ENCODE measurements around the gene MACROD2.

- no peak for TF ChIP-seq POLR2A (IDR thresholded peaks at IDR 0.05; ENCODE audit: low read length)
- TF ChIP-seq, protein P1, sequence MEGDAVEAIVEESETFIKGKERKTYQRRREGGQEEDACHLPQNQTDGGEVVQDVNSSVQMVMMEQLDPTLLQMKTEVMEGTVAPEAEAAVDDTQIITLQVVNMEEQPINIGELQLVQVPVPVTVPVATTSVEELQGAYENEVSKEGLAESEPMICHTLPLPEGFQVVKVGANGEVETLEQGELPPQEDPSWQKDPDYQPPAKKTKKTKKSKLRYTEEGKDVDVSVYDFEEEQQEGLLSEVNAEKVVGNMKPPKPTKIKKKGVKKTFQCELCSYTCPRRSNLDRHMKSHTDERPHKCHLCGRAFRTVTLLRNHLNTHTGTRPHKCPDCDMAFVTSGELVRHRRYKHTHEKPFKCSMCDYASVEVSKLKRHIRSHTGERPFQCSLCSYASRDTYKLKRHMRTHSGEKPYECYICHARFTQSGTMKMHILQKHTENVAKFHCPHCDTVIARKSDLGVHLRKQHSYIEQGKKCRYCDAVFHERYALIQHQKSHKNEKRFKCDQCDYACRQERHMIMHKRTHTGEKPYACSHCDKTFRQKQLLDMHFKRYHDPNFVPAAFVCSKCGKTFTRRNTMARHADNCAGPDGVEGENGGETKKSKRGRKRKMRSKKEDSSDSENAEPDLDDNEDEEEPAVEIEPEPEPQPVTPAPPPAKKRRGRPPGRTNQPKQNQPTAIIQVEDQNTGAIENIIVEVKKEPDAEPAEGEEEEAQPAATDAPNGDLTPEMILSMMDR (IDR thresholded peaks at IDR 0.05), result no peak
- TF ChIP-seq FOSL2 (IDR thresholded peaks at IDR 0.05), result no peak
- TF ChIP-seq FOSL2 (CRISPR knock-in tag; IDR thresholded peaks at IDR 0.05), result no peak
- no peak for TF ChIP-seq FOXS1 (CRISPR knock-in tag; IDR thresholded peaks at IDR 0.05)
- no peak for TF ChIP-seq EP300 (IDR thresholded peaks at IDR 0.05)
- no peak for TF ChIP-seq ELK1 (IDR thresholded peaks at IDR 0.05; ENCODE audit: low read depth, low read length)
- TF ChIP-seq PHF8 (IDR thresholded peaks at IDR 0.05; ENCODE audit: borderline replicate concordance, low read depth), result no peak
- TF ChIP-seq, protein P2, sequence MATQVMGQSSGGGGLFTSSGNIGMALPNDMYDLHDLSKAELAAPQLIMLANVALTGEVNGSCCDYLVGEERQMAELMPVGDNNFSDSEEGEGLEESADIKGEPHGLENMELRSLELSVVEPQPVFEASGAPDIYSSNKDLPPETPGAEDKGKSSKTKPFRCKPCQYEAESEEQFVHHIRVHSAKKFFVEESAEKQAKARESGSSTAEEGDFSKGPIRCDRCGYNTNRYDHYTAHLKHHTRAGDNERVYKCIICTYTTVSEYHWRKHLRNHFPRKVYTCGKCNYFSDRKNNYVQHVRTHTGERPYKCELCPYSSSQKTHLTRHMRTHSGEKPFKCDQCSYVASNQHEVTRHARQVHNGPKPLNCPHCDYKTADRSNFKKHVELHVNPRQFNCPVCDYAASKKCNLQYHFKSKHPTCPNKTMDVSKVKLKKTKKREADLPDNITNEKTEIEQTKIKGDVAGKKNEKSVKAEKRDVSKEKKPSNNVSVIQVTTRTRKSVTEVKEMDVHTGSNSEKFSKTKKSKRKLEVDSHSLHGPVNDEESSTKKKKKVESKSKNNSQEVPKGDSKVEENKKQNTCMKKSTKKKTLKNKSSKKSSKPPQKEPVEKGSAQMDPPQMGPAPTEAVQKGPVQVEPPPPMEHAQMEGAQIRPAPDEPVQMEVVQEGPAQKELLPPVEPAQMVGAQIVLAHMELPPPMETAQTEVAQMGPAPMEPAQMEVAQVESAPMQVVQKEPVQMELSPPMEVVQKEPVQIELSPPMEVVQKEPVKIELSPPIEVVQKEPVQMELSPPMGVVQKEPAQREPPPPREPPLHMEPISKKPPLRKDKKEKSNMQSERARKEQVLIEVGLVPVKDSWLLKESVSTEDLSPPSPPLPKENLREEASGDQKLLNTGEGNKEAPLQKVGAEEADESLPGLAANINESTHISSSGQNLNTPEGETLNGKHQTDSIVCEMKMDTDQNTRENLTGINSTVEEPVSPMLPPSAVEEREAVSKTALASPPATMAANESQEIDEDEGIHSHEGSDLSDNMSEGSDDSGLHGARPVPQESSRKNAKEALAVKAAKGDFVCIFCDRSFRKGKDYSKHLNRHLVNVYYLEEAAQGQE (IDR thresholded peaks at IDR 0.05), result no peak
- no peak for TF ChIP-seq SMC3 (IDR thresholded peaks at IDR 0.05)
- TF ChIP-seq EHF (CRISPR knock-in tag; IDR thresholded peaks at IDR 0.05), result no peak
- TF ChIP-seq GATA3 (IDR thresholded peaks at IDR 0.05; ENCODE audit: borderline replicate concordance), result no peak
- no peak for TF ChIP-seq BHLHE40 (IDR thresholded peaks at IDR 0.05; ENCODE audit: low read depth, low read length)
Measured at GRCh38 chr20:15253431-15253830, 1258.1 kb downstream of the MACROD2 start.

Data from A549 (cell line).